ENCODE data around the gene SPACA5. TPM values are rescaled to one million over a fixed set of nuclear protein-coding genes. Genes with fewer than 3 reads are reported as not detected.
"Not testable (repeated sequence)": the region's sequence is repeated elsewhere in the genome, so short reads cannot be mapped to it uniquely, and the experiment has no call there.

The SPACA5 gene
- total RNA-seq, 1 donor from 2014 or later, result not detected

GRCh38 chrX:48019892-48020291 is 13.1 kb downstream of the SPACA5 start:
- intact Hi-C loops (cut with DNase I), result loop anchor here (10.0 kb wide), 1 partner anchor 365 kb away; the partner anchor contains the start of genes ELK1 and UXT
- not testable (repeated sequence) for ATAC-seq

GRCh38 chrX:48020472-48020871 is 13.7 kb downstream of the SPACA5 start:
- ATAC-seq, result not testable (repeated sequence)

More at GRCh38 chrX:48019892-48020291, 13.1 kb downstream of the SPACA5 start:
- DNase-seq (ENCODE audit: missing footprints), result not testable (repeated sequence)

GRCh38 chrX:48021026-48021900 is 14.5 kb downstream of the SPACA5 start:
- ATAC-seq, result peak; percentile 90
- intact Hi-C loops (cut with DNase I), result loop anchor here (10.0 kb wide), 1 partner anchor 366 kb away; the partner anchor contains the start of genes ELK1 and UXT
- peak; percentile 81 for DNase-seq (ENCODE audit: missing footprints)

More at GRCh38 chrX:48020472-48020871, 13.7 kb downstream of the SPACA5 start:
- not testable (repeated sequence) for DNase-seq (ENCODE audit: missing footprints)
- intact Hi-C loops (cut with DNase I), result loop anchor here (10.0 kb wide), 1 partner anchor 366 kb away; the partner anchor contains the start of genes ELK1 and UXT

- DNase-seq (ENCODE audit: missing footprints) (no peak), ATAC-seq (no peak)
- intact Hi-C loops (cut with DNase I), result loop anchor here (10.0 kb wide), 1 partner anchor 367 kb away; the partner anchor contains the start of genes ELK1 and UXT
Measured at GRCh38 chrX:48022100-48022499, 15.3 kb downstream of the SPACA5 start.

- intact Hi-C loops (cut with DNase I), result loop anchor here (10.0 kb wide), 1 partner anchor 368 kb away; the partner anchor contains the start of genes ELK1 and UXT
- DNase-seq (ENCODE audit: missing footprints), result no peak
- no peak for ATAC-seq
Measured at GRCh38 chrX:48022738-48023137, 15.9 kb downstream of the SPACA5 start.

- ATAC-seq (peak; percentile 67), DNase-seq (ENCODE audit: missing footprints) (no peak)
- intact Hi-C loops (cut with DNase I), result loop anchor here (2.0 to 10.0 kb wide), 5 partner anchors 171 to 833 kb away; partner anchors contain the start of genes ELK1, UBA1, UXT and ZNF81
Measured at GRCh38 chrX:48025561-48025960, 18.8 kb downstream of the SPACA5 start.

GRCh38 chrX:48027545-48027944 is 20.8 kb downstream of the SPACA5 start:
- ATAC-seq; DNase-seq (ENCODE audit: missing footprints): not testable (repeated sequence)
- intact Hi-C loops (cut with DNase I), result loop anchor here (5.0 to 10.0 kb wide), 3 partner anchors 190 to 835 kb away; partner anchors contain the start of genes ELK1, UBA1, UXT and ZNF81

- DNase-seq (ENCODE audit: missing footprints), result no peak
- intact Hi-C loops (cut with DNase I), result loop anchor here (5.0 to 10.0 kb wide), 3 partner anchors 191 to 836 kb away; partner anchors contain the start of genes ELK1, UBA1, UXT and ZNF81
- ATAC-seq, result no peak
Measured at GRCh38 chrX:48028091-48028490, 21.3 kb downstream of the SPACA5 start.

- no peak for ATAC-seq
Measured at GRCh38 chrX:48030237-48030636, 23.4 kb downstream of the SPACA5 start.

GRCh38 chrX:48030641-48031173 is 23.9 kb downstream of the SPACA5 start:
- DNase-seq (ENCODE audit: missing footprints); intact Hi-C loops (cut with DNase I); ATAC-seq: not testable (repeated sequence)

More at GRCh38 chrX:48030237-48030636, 23.4 kb downstream of the SPACA5 start:
- intact Hi-C loops (cut with DNase I), result no loop called here
- DNase-seq (ENCODE audit: missing footprints), result no peak

- ATAC-seq (no peak), DNase-seq (ENCODE audit: missing footprints) (no peak)
- intact Hi-C loops (cut with DNase I), result no loop called here
Measured at GRCh38 chrX:48035891-48036290, 29.1 kb downstream of the SPACA5 start.

GRCh38 chrX:48043056-48043455 is 36.3 kb downstream of the SPACA5 start:
- no peak for ATAC-seq
- no peak for DNase-seq (ENCODE audit: missing footprints)
- intact Hi-C loops (cut with DNase I), result no loop called here

- no peak for DNase-seq (ENCODE audit: missing footprints)
- peak; percentile 89 for ATAC-seq
Measured at GRCh38 chrX:48045410-48046311, 38.9 kb downstream of the SPACA5 start.

GRCh38 chrX:48046846-48047245 is 40.1 kb downstream of the SPACA5 start:
- DNase-seq (ENCODE audit: missing footprints), result no peak
- intact Hi-C loops (cut with DNase I), result no loop called here
- ATAC-seq, result no peak

More at GRCh38 chrX:48045410-48046311, 38.9 kb downstream of the SPACA5 start:
- intact Hi-C loops (cut with DNase I), result no loop called here

- ATAC-seq (no peak), DNase-seq (ENCODE audit: missing footprints) (no peak)
- intact Hi-C loops (cut with DNase I), result no loop called here
Measured at GRCh38 chrX:48058621-48059295, 52.0 kb downstream of the SPACA5 start.

GRCh38 chrX:48059296-48059639 is 52.5 kb downstream of the SPACA5 start:
- intact Hi-C loops (cut with DNase I), result no loop called here
- no peak for DNase-seq (ENCODE audit: missing footprints)
- ATAC-seq, result no peak

Data from Right ventricle myocardium inferior (tissue), 1 donor.